ENCODE results near the gene CNNM2.
"Not testable (repeated sequence)": the region's sequence is repeated elsewhere in the genome, so short reads cannot be mapped to it uniquely, and the experiment has no call there.

Gene CNNM2

DNA sequence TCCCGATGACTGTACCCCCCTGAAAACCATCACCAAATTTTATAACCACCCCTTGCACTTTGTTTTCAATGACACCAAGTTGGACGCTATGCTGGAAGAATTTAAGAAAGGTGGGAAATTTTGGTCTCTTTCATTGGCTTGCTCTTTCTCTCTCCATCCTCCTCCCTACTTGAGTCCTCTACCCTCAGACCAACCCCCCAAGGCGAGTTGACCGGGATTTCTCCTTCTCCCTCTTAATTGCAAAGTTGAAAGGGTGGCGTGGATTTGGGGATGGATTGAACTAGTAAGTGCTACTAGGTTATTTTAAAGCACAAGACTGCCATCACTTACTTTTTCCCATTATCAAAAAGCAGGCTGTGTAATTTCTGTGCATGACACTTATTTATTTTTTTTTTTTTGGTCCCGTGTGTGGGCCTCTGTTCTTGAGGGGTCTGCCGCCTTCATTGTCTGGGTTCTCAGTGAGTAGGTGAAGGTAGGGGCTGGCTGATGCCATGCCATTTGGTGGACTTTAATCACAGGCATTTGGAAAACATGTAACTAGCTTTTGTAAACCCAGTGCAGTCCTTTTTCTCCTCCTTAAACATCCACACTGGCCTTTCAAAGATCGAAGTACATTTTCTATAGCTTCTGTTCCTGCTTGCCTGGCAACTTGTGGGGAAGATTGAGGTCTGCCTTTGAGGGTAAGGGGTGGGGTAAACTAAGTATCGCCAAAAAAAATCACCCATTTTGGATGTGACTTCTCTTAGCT, 2.1 kb downstream of the CNNM2 start:
- peak overlapping the region; percentile 19 for H3K4me3 ChIP-seq (ENCODE audit: control insufficient read depth, low read depth, low read length)
- DNase-seq (ENCODE audit: low read depth) = no peak
- TF ChIP-seq CTCF (conservative IDR thresholded peaks at IDR 0.05; ENCODE audit: control insufficient read depth, insufficient read depth, low read depth, low read length) = no peak

- TF ChIP-seq CTCF (conservative IDR thresholded peaks at IDR 0.05; ENCODE audit: control insufficient read depth, insufficient read depth, low read depth, low read length) = no peak
- H3K4me3 ChIP-seq (ENCODE audit: control insufficient read depth, low read depth, low read length) = no peak overlapping the region
- no peak for DNase-seq (ENCODE audit: low read depth)
Measured at GRCh38 chr10:102923601-102924000, 5.5 kb downstream of the CNNM2 start.

- DNase-seq (ENCODE audit: low read depth) = no peak
- no peak overlapping the region for H3K4me3 ChIP-seq (ENCODE audit: control insufficient read depth, low read depth, low read length)
- TF ChIP-seq CTCF (conservative IDR thresholded peaks at IDR 0.05; ENCODE audit: control insufficient read depth, insufficient read depth, low read depth, low read length) = no peak
Measured at GRCh38 chr10:102926842-102927241, 8.7 kb downstream of the CNNM2 start.

DNA sequence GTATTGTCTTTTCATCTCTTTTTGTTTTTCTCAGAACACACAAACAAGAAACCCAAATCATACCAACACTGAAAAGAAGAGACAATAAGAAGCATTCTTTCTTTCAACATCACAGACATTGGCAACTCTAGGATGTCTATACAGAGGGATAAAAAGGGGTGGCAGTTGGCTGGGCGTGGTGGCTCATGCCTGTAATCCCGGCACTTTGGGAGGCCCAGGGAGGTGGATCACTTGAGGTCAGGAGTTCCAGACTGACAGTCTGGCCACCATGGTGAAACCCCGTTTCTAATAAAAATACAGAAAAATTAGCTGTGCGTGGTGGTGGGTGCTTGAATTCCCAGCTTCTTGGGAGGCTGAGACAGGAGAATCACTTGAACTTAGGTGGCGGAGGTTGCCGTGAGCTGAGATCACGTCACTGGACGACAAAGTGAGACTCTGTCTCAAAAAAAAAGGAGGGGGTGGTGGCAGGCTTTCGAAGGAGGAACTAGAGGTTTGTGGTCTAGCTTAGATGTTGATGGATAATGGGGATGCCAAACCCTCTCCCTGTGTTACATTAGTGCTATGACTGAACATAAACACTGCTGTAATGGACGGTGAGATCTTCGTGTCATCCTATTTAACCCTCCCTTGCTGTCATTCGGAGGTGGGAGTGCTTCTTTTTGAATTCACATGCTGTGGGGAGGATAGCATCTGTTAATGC, 9.4 kb downstream of the CNNM2 start:
- no peak overlapping the region for H3K4me3 ChIP-seq (ENCODE audit: control insufficient read depth, low read depth, low read length)
- TF ChIP-seq CTCF (conservative IDR thresholded peaks at IDR 0.05; ENCODE audit: control insufficient read depth, insufficient read depth, low read depth, low read length) = no peak
- DNase-seq (ENCODE audit: low read depth) = no peak

GRCh38 chr10:102928442-102928841, 10.3 kb downstream of the CNNM2 start:
- not testable (repeated sequence) for DNase-seq (ENCODE audit: low read depth); H3K4me3 ChIP-seq (ENCODE audit: control insufficient read depth, low read depth, low read length)

DNA sequence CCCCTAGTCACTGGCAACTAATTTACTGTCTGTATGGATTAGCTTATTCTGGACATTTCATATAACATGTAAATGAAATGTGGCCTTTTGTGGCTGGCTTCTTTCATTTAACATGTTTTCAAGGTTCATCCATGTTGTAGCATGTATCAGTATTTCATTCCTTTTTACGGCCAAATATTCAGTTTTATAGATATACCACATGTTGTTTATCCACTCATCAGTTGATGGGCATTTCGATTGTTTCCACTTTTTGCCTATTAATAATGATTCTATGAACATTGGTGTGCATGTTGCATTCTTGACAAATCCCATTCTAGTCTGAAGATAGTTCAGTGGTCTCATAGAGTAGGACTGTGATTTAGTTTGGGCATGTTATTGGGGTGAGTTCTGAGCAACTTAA, 12.6 kb downstream of the CNNM2 start:
- no peak for TF ChIP-seq CTCF (conservative IDR thresholded peaks at IDR 0.05; ENCODE audit: control insufficient read depth, insufficient read depth, low read depth, low read length)
- no peak for DNase-seq (ENCODE audit: low read depth)
- no peak overlapping the region for H3K4me3 ChIP-seq (ENCODE audit: control insufficient read depth, low read depth, low read length)

- H3K4me3 ChIP-seq (ENCODE audit: control insufficient read depth, low read depth, low read length) = no peak overlapping the region
- no peak for DNase-seq (ENCODE audit: low read depth)
- no peak for TF ChIP-seq CTCF (conservative IDR thresholded peaks at IDR 0.05; ENCODE audit: control insufficient read depth, insufficient read depth, low read depth, low read length)
Measured at GRCh38 chr10:102931643-102932042, 13.5 kb downstream of the CNNM2 start.
